ENCODE measurements around the gene RAB29. TPM values are rescaled to one million over a fixed set of nuclear protein-coding genes. Genes with fewer than 3 reads are reported as not detected.

RAB29 gene
- total and polyA plus RNA-seq, 9 of the 15 experiments (the other 6 are each of a cell fraction or from before 2014, with no cell fraction given), result 6.3 to 17.6 (median 8.0) TPM

- TF ChIP-seq FOS (IDR thresholded peaks at IDR 0.05; ENCODE audit: extremely low read depth, insufficient read length) (no peak), KLF6 (CRISPR knock-in tag; IDR thresholded peaks at IDR 0.05; ENCODE audit: borderline replicate concordance) (no peak), ADNP (tag; IDR thresholded peaks at IDR 0.05) (no peak), PHF20 (IDR thresholded peaks at IDR 0.05; ENCODE audit: partially characterized antibody) (peak; percentile 24), HBP1 (CRISPR knock-in tag; IDR thresholded peaks at IDR 0.05) (peak; percentile 43; the same call in 1 of the 2 replicates), NUFIP1 (IDR thresholded peaks at IDR 0.05; ENCODE audit: partially characterized antibody) (no peak), NR2F6 (CRISPR knock-in tag; IDR thresholded peaks at IDR 0.05) (no peak), ELF2 (CRISPR knock-in tag; IDR thresholded peaks at IDR 0.05) (no peak), SIX5 (IDR thresholded peaks at IDR 0.05; ENCODE audit: borderline replicate concordance in 1 of 2, insufficient read depth in 1 of 2, low read depth in 1 of 2, low read length in 2 of 2) (peak; percentile 98 to 99), MYC (IDR thresholded peaks at IDR 0.05; ENCODE audit: low read depth, low read length) (peak; percentile 86), MYC (CRISPR knock-in tag; IDR thresholded peaks at IDR 0.05; ENCODE audit: borderline replicate concordance, low read depth) (peak; percentile 54; the same call in 1 of the 2 replicates), CSDE1 (IDR thresholded peaks at IDR 0.05) (no peak), FOXJ3 (CRISPR knock-in tag; IDR thresholded peaks at IDR 0.05) (no peak), RNF219 (CRISPR knock-in tag; IDR thresholded peaks at IDR 0.05) (0 out of 2 replicates have a peak, but pooled peaks have one; percentile 20), POLR3A (IDR thresholded peaks at IDR 0.05; ENCODE audit: borderline replicate concordance, extremely low read depth, insufficient read depth, insufficient read length) (no peak), ID3 (CRISPR knock-in tag; IDR thresholded peaks at IDR 0.05) (no peak), ID3 (tag; IDR thresholded peaks at IDR 0.05) (0 out of 2 replicates have a peak, but pooled peaks have one; percentile 46), COPS2 (conservative IDR thresholded peaks at IDR 0.05) (no peak), HDAC2 (IDR thresholded peaks at IDR 0.05) (peak; percentile 49; the same call in 1 of the 2 replicates), ZKSCAN3 (CRISPR knock-in tag; IDR thresholded peaks at IDR 0.05) (no peak), ZNF511 (CRISPR knock-in tag; IDR thresholded peaks at IDR 0.05) (peak; percentile 23; the same call in 1 of the 2 replicates), ETV6 (IDR thresholded peaks at IDR 0.05; ENCODE audit: borderline replicate concordance in 1 of 2, low read depth in 2 of 2, low read length in 1 of 2) (no peak), ETV6 (CRISPR knock-in tag; IDR thresholded peaks at IDR 0.05; ENCODE audit: borderline replicate concordance) (no peak), ZNF436 (CRISPR knock-in tag; IDR thresholded peaks at IDR 0.05) (no peak)
These were observed at the start of gene RAB29 (continued) for GRCh38 chr1:205775015-205775716.

Data from K562 (cell line).